HAP-1 (cell line): ENCODE results near the gene TOGARAM2.
"Not testable (repeated sequence)": the region's sequence is repeated elsewhere in the genome, so short reads cannot be mapped to it uniquely, and the experiment has no call there.

Experiments used
- DNase-seq, 2 experiments: peaks; one replicate each; pipeline ENCODE4 v3.0.0-alpha.2; 2016 to 2020; ENCODE audit warnings: low spot score in 2 of 2
- H3K27me3 ChIP-seq: fragments of 250-450 bp; sonication (Bioruptor Pico); 2 replicates; pipeline ENCODE4 v1.5.1; 2020; ENCODE audit warnings: low read depth, mild to moderate bottlenecking, moderate library complexity
- H3K36me3 ChIP-seq: fragments of 250-450 bp; sonication (Bioruptor Pico); replicated peaks from 2 replicates; pipeline ENCODE4 v1.5.1; 2020; ENCODE audit warnings: mild to moderate bottlenecking
- H3K4me1 ChIP-seq: fragments of 250-450 bp; sonication (Bioruptor Pico); 2 replicates; pipeline ENCODE4 v1.5.1; 2020; ENCODE audit warnings: mild to moderate bottlenecking
- H3K4me3 ChIP-seq: fragments of 250-450 bp; sonication (Bioruptor Pico); 2 replicates; pipeline ENCODE4 v1.5.1; 2020; ENCODE audit warnings: mild to moderate bottlenecking, moderate library complexity
- H3K9me3 ChIP-seq: fragments of 250-450 bp; sonication (Bioruptor Pico); 2 replicates; pipeline ENCODE4 v1.5.1; 2020; ENCODE audit warnings: mild to moderate bottlenecking, moderate library complexity
- in situ Hi-C: fragments of 300-500 bp; cut with MboI; formaldehyde crosslinking; loops from 3 replicates; pipeline ENCODE4 v1.14.3; 2020; ENCODE audit warnings: low sequenced_read_pairs, inconsistent platforms, mixed read lengths

TOGARAM2 gene

GRCh38 chr2:29075894-29076705, 95.0 kb downstream of the TOGARAM2 start:
- Histone ChIP-seq H3K4me3 (no peak overlapping the region), H3K9me3 (peaks cover 6% of the 10 kb centered on the region; the same call in 1 of the 2 replicates)
- no peak for DNase-seq

GRCh38 chr2:29079887-29080286, 98.8 kb downstream of the TOGARAM2 start:
- H3K36me3 ChIP-seq: no peaks in the 10 kb centered on the region
- DNase-seq: no peak
- peaks cover 6% of the 10 kb centered on the region; the same call in 1 of the 2 replicates for H3K9me3 ChIP-seq
- no peaks in the 10 kb centered on the region for H3K4me1 ChIP-seq
- in situ Hi-C loops: no loop called here
- no peak overlapping the region for H3K4me3 ChIP-seq
- no peaks in the 10 kb centered on the region for H3K27me3 ChIP-seq

More at GRCh38 chr2:29075894-29076705, 95.0 kb downstream of the TOGARAM2 start:
- in situ Hi-C loops: no loop called here
- Histone ChIP-seq H3K27me3 (no peaks in the 10 kb centered on the region), H3K36me3 (no peaks in the 10 kb centered on the region), H3K4me1 (no peaks in the 10 kb centered on the region)

- in situ Hi-C loops: no loop called here
- Histone ChIP-seq H3K27me3 (no peaks in the 10 kb centered on the region), H3K36me3 (no peaks in the 10 kb centered on the region), H3K4me1 (no peaks in the 10 kb centered on the region), H3K4me3 (no peak overlapping the region), H3K9me3 (peaks cover 6% of the 10 kb centered on the region; the same call in 1 of the 2 replicates)
- no peak for DNase-seq
Measured at GRCh38 chr2:29080886-29081743, 100.0 kb downstream of the TOGARAM2 start.

GRCh38 chr2:29082804-29083495, 101.9 kb downstream of the TOGARAM2 start:
- Histone ChIP-seq H3K36me3 (no peaks in the 10 kb centered on the region), H3K9me3 (peaks cover 6% of the 10 kb centered on the region; the same call in 1 of the 2 replicates), H3K4me1 (no peaks in the 10 kb centered on the region), H3K4me3 (no peak overlapping the region), H3K27me3 (no peaks in the 10 kb centered on the region)
- no peak for DNase-seq
- in situ Hi-C loops: no loop called here

GRCh38 chr2:29084554-29084953, 103.5 kb downstream of the TOGARAM2 start:
- in situ Hi-C loops: no loop called here
- DNase-seq: no peak

GRCh38 chr2:29090311-29090710, 109.2 kb downstream of the TOGARAM2 start:
- in situ Hi-C loops, H3K4me1 ChIP-seq, DNase-seq: not testable (repeated sequence)

More at GRCh38 chr2:29084554-29084953, 103.5 kb downstream of the TOGARAM2 start:
- H3K9me3 ChIP-seq: peaks cover 6% of the 10 kb centered on the region; the same call in 1 of the 2 replicates
- H3K4me3 ChIP-seq: no peak overlapping the region
- no peaks in the 10 kb centered on the region for H3K36me3 ChIP-seq
- H3K27me3 ChIP-seq: no peaks in the 10 kb centered on the region
- H3K4me1 ChIP-seq: no peaks in the 10 kb centered on the region

GRCh38 chr2:29096969-29097368, 115.9 kb downstream of the TOGARAM2 start:
- H3K4me1 ChIP-seq: peaks cover 5% of the 10 kb centered on the region; the same call in 1 of the 2 replicates
- no peaks in the 10 kb centered on the region for H3K36me3 ChIP-seq
- in situ Hi-C loops: no loop called here
- no peak overlapping the region for H3K4me3 ChIP-seq
- no peaks in the 10 kb centered on the region; the same call in 1 of the 2 replicates for H3K9me3 ChIP-seq
- H3K27me3 ChIP-seq: no peaks in the 10 kb centered on the region
- no peak for DNase-seq

More at GRCh38 chr2:29090311-29090710, 109.2 kb downstream of the TOGARAM2 start:
- H3K27me3 ChIP-seq, H3K4me3 ChIP-seq, H3K9me3 ChIP-seq, H3K36me3 ChIP-seq: not testable (repeated sequence)

- no peak overlapping the region for H3K4me3 ChIP-seq
- no peaks in the 10 kb centered on the region for H3K27me3 ChIP-seq
- no peaks in the 10 kb centered on the region for H3K36me3 ChIP-seq
- no peak for DNase-seq
- in situ Hi-C loops: no loop called here
- no peaks in the 10 kb centered on the region; the same call in 1 of the 2 replicates for H3K9me3 ChIP-seq
- H3K4me1 ChIP-seq: peaks cover 5% of the 10 kb centered on the region; the same call in 1 of the 2 replicates
Measured at GRCh38 chr2:29097569-29097968, 116.5 kb downstream of the TOGARAM2 start.

- peaks cover 5% of the 10 kb centered on the region; the same call in 1 of the 2 replicates for H3K4me1 ChIP-seq
- no peak overlapping the region for H3K4me3 ChIP-seq
- H3K9me3 ChIP-seq: no peaks in the 10 kb centered on the region; the same call in 1 of the 2 replicates
- no peaks in the 10 kb centered on the region for H3K27me3 ChIP-seq
- DNase-seq: no peak
- H3K36me3 ChIP-seq: no peaks in the 10 kb centered on the region; the same call in 1 of the 2 replicates
- in situ Hi-C loops: no loop called here
Measured at GRCh38 chr2:29100564-29100963, 119.5 kb downstream of the TOGARAM2 start.
